HEK293 (cell line): ENCODE data around the gene RCSD1.

Experiments
- CTCF ChIA-PET: fragments of 350-600 bp; formaldehyde crosslinking; extraction: SDS; loops from one replicate; lab custom pipeline; 2021; ENCODE audit warnings: antibody characterized with exemption; lab: Yijun Ruan, JAX
- POLR2A ChIA-PET: fragments of 300-600 bp; formaldehyde crosslinking; extraction: SDS; loops from one replicate; lab custom pipeline; 2020; ENCODE audit warnings: antibody characterized with exemption, inconsistent platforms; lab: Yijun Ruan, JAX
- H3K27ac ChIP-seq: fragments of 200-500 bp; sonication (Bioruptor generic); 2 replicates; pipeline ENCODE4 v1.5.1; 2014; ENCODE audit warnings: low read depth, low read length, control low read depth, inconsistent platforms; ENCODE audit errors: extremely low read depth
- H3K36me3 ChIP-seq, 2 experiments: fragments of 200-500 bp in 1 of 2; sonication (Bioruptor generic) in 1 of 2; 1 replicate in 1 of 2; 2 replicates in 1 of 2; pipeline ENCODE4 v1.5.1; 2014 to 2017; ENCODE audit warnings: inconsistent platforms in 2 of 2, low read length in 2 of 2; ENCODE audit not compliant: control insufficient read depth in 2 of 2, insufficient read depth in 1 of 2
- H3K4me1 ChIP-seq: fragments of 200-500 bp; sonication (Bioruptor generic); 2 replicates; pipeline ENCODE4 v1.5.1; 2014; ENCODE audit warnings: mild to moderate bottlenecking, low read length, inconsistent platforms; ENCODE audit not compliant: control insufficient read depth, insufficient read depth
- H3K4me3 ChIP-seq: 2 replicates; pipeline ENCODE4 v1.5.1; 2011; ENCODE audit warnings: low read depth, mild to moderate bottlenecking, control low read depth, low read length, moderate library complexity
- H3K9me3 ChIP-seq: fragments of 200-500 bp; sonication (Bioruptor generic); 2 replicates; pipeline ENCODE4 v1.5.1; 2014; ENCODE audit warnings: low read depth, low read length, inconsistent platforms; ENCODE audit not compliant: control insufficient read depth, insufficient read depth
- BCL11A ChIP-seq: fragments of 450-650 bp; formaldehyde crosslinking; IDR thresholded peaks from 2 replicates; pipeline ENCODE4 v1.5.1; 2016; ENCODE audit warnings: low read depth, missing biosample characterization, missing genetic modification characterization
- ZNF223 ChIP-seq: fragments of 450-650 bp; formaldehyde crosslinking; IDR thresholded peaks from 2 replicates; pipeline ENCODE4 v1.5.1; 2016; ENCODE audit warnings: missing biosample characterization, missing genetic modification characterization
- ZNF274 ChIP-seq, 2 experiments: fragments of 200-500 bp in 1 of 2; fragments of 450-650 bp in 1 of 2; sonication (Bioruptor generic) in 1 of 2; formaldehyde crosslinking in 1 of 2; IDR thresholded peaks; 2 replicates each; pipeline versions ENCODE4 v1.5.1 to v1.6.1; 2014 to 2016; ENCODE audit warnings: borderline replicate concordance in 1 of 2, inconsistent platforms in 1 of 2, low read length in 1 of 2, missing biosample characterization in 1 of 2, missing genetic modification characterization in 1 of 2
- ZNF555 ChIP-seq: fragments of 450-650 bp; formaldehyde crosslinking; conservative IDR thresholded peaks from 2 replicates; pipeline ENCODE4 v1.5.1; 2017; ENCODE audit warnings: missing biosample characterization, mild to moderate bottlenecking, missing genetic modification characterization, inconsistent platforms
- ZNF837 ChIP-seq: fragments of 450-650 bp; formaldehyde crosslinking; IDR thresholded peaks from 2 replicates; pipeline ENCODE4 v1.5.1; 2016; ENCODE audit warnings: missing biosample characterization, missing genetic modification characterization
- TF ChIP-seq, protein P1 (sequence below): fragments of 450-650 bp; formaldehyde crosslinking; IDR thresholded peaks from 2 replicates; pipeline ENCODE4 v1.5.1; 2016; ENCODE audit warnings: missing biosample characterization, missing genetic modification characterization
- TF ChIP-seq, protein P2 (sequence below): fragments of 450-650 bp; formaldehyde crosslinking; IDR thresholded peaks from 2 replicates; pipeline ENCODE4 v1.5.1; 2016; ENCODE audit warnings: missing biosample characterization, missing genetic modification characterization
- TF ChIP-seq, protein P3 (sequence below): fragments of 450-650 bp; formaldehyde crosslinking; IDR thresholded peaks from 2 replicates; pipeline ENCODE4 v1.5.1; 2016; ENCODE audit warnings: missing biosample characterization, missing genetic modification characterization
- TF ChIP-seq, protein P4 (sequence below): fragments of 450-650 bp; formaldehyde crosslinking; IDR thresholded peaks from 2 replicates; pipeline ENCODE4 v1.5.1; 2017; ENCODE audit warnings: missing biosample characterization, missing genetic modification characterization
- TF ChIP-seq, protein P5 (sequence below): fragments of 450-650 bp; formaldehyde crosslinking; IDR thresholded peaks from 2 replicates; pipeline ENCODE4 v1.5.1; 2016; ENCODE audit warnings: missing biosample characterization, missing genetic modification characterization

Gene RCSD1

DNA sequence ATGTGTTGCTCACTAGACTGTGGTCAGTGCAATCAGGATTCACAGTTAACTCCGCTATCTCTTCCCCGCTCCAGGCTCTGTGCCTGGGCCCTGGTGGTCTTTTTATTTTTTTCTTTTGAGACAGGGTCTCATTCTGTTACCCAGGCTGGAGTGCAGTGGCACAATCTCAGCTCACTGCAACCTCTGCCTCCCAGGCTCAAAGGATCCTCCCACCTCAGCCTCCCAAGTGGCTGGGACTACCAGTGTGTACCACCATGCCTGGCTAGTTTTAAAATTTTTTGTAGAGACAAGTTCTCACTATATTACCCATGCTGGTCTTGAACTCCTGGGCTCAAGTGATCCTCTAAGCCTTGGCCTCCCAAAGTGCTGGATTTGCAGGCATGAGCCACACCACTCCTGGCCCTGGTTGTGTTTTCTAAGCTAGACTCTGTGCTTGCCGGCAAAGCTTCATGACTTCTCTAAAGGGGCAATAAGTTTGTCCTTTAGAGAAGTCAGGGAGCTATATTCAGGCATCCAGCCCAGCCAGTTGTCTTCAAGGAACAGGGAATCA, 1.4 kb downstream of the RCSD1 start:
- H3K4me1 ChIP-seq = no peaks in the 10 kb centered on the region
- no peaks in the 10 kb centered on the region for H3K9me3 ChIP-seq
- H3K27ac ChIP-seq = no peak overlapping the region
- CTCF ChIA-PET = no interaction called here
- TF ChIP-seq, protein P1, sequence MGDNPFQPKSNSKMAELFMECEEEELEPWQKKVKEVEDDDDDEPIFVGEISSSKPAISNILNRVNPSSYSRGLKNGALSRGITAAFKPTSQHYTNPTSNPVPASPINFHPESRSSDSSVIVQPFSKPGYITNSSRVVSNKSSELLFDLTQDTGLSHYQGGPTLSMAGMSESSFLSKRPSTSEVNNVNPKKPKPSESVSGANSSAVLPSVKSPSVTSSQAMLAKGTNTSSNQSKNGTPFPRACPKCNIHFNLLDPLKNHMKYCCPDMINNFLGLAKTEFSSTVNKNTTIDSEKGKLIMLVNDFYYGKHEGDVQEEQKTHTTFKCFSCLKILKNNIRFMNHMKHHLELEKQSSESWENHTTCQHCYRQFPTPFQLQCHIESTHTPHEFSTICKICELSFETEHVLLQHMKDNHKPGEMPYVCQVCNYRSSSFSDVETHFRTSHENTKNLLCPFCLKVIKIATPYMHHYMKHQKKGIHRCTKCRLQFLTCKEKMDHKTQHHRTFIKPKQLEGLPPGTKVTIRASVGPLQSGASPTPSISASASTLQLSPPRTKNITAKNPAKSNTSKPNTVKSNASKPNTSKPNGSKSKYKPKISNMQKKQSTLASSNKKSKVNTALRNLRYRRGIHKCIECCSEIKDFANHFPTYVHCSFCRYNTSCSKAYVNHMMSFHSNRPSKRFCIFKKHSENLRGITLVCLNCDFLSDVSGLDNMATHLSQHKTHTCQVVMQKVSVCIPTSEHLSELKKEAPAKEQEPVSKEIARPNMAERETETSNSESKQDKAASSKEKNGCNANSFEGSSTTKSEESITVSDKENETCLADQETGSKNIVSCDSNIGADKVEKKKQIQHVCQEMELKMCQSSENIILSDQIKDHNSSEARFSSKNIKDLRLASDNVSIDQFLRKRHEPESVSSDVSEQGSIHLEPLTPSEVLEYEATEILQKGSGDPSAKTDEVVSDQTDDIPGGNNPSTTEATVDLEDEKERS (tag by site-specific recombination) = no peak
- TF ChIP-seq, protein P2, sequence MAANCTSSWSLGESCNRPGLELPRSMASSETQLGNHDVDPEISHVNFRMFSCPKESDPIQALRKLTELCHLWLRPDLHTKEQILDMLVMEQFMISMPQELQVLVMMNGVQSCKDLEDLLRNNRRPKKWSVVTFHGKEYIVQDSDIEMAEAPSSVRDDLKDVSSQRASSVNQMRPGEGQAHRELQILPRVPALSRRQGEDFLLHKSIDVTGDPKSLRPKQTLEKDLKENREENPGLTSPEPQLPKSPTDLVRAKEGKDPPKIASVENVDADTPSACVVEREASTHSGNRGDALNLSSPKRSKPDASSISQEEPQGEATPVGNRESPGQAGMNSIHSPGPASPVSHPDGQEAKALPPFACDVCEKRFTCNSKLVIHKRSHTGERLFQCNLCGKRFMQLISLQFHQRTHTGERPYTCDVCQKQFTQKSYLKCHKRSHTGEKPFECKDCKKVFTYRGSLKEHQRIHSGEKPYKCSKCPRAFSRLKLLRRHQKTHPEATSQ (tag by site-specific recombination) = no peak
- TF ChIP-seq, protein P3, sequence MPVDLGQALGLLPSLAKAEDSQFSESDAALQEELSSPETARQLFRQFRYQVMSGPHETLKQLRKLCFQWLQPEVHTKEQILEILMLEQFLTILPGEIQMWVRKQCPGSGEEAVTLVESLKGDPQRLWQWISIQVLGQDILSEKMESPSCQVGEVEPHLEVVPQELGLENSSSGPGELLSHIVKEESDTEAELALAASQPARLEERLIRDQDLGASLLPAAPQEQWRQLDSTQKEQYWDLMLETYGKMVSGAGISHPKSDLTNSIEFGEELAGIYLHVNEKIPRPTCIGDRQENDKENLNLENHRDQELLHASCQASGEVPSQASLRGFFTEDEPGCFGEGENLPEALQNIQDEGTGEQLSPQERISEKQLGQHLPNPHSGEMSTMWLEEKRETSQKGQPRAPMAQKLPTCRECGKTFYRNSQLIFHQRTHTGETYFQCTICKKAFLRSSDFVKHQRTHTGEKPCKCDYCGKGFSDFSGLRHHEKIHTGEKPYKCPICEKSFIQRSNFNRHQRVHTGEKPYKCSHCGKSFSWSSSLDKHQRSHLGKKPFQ (tag by site-specific recombination) = no peak
- TF ChIP-seq, protein P4, sequence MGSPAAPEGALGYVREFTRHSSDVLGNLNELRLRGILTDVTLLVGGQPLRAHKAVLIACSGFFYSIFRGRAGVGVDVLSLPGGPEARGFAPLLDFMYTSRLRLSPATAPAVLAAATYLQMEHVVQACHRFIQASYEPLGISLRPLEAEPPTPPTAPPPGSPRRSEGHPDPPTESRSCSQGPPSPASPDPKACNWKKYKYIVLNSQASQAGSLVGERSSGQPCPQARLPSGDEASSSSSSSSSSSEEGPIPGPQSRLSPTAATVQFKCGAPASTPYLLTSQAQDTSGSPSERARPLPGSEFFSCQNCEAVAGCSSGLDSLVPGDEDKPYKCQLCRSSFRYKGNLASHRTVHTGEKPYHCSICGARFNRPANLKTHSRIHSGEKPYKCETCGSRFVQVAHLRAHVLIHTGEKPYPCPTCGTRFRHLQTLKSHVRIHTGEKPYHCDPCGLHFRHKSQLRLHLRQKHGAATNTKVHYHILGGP (tag by site-specific recombination) = no peak
- TF ChIP-seq ZNF223 (no peak), ZNF837 (tag by site-specific recombination) (no peak), BCL11A (no peak)
- TF ChIP-seq, protein P5, sequence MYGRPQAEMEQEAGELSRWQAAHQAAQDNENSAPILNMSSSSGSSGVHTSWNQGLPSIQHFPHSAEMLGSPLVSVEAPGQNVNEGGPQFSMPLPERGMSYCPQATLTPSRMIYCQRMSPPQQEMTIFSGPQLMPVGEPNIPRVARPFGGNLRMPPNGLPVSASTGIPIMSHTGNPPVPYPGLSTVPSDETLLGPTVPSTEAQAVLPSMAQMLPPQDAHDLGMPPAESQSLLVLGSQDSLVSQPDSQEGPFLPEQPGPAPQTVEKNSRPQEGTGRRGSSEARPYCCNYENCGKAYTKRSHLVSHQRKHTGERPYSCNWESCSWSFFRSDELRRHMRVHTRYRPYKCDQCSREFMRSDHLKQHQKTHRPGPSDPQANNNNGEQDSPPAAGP = no peak
- POLR2A ChIA-PET = no interaction called here
- H3K36me3 ChIP-seq = no peaks in the 10 kb centered on the region
- H3K4me3 ChIP-seq = no peak overlapping the region

DNA sequence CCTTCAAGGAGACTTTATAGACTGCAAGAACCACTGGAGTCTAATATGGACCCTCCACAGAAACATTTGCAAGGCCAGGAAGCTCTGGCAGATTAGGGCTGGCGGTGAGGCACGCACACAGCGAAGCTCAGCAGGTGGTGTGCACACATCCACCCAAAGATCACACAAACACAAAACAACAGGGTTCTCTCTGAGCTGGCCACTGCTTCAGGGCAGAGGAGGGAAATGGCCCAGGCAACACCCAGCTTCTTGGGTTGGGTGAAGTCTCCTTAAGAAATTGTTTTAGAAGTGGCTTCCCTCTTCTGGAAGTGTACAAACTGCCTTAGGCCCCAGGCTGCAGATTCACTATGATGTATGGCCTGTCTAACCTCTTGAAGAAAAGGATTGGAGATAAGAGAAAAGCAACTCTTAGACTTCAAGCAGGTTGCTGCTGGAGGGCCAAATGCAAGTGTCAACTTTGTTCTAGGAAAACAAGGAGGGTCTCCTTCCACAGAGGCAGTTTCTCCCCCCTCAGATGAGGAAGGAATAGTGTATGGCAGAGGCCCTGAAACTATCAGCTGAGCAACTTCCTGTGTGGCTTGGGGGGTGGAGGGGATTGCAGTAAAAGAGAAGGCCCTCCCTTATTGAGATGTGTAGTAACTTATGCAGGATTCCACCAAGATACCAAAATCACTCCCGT, 2.0 kb downstream of the RCSD1 start:
- POLR2A ChIA-PET = no interaction called here
- Histone ChIP-seq H3K4me1 (no peaks in the 10 kb centered on the region), H3K27ac (no peak overlapping the region)
- no peak for TF ChIP-seq ZNF555 (tag by site-specific recombination)
- TF ChIP-seq, protein P3 (tag by site-specific recombination) = no peak
- TF ChIP-seq ZNF274 (IDR thresholded peaks at IDR 0.05; ENCODE audit: low read length) = no peak
- TF ChIP-seq ZNF274 (tag by site-specific recombination; IDR thresholded peaks at IDR 0.05; ENCODE audit: borderline replicate concordance) = no peak
- TF ChIP-seq, all 188 proteins: peak for 0
- CTCF ChIA-PET = interaction anchor here (1.1 kb wide), 1 partner anchor 56 kb away, joined by 4 read pairs; no protein-coding TSS in a partner anchor
- no peaks in the 10 kb centered on the region for H3K9me3 ChIP-seq
- H3K4me3 ChIP-seq = no peak overlapping the region
- no peaks in the 10 kb centered on the region for H3K36me3 ChIP-seq
